ENCODE measurements around the gene COL5A1. TPM values are rescaled to one million over a fixed set of nuclear protein-coding genes. Genes with fewer than 3 reads are reported as not detected.
"Not testable (repeated sequence)": the region's sequence is repeated elsewhere in the genome, so short reads cannot be mapped to it uniquely, and the experiment has no call there.

COL5A1 gene
- total RNA-seq, 4 donors from 2014 or later = 8.4 to 14.7 (median 11.3) TPM

GRCh38 chr9:134701581-134702259 is 60.1 kb downstream of the COL5A1 start:
- no peak for DNase-seq (ENCODE audit: low spot score in 2 of 2)
- TF ChIP-seq POLR2A (IDR thresholded peaks at IDR 0.05) = no peak
- no peak for TF ChIP-seq CTCF (IDR thresholded peaks at IDR 0.05)
- intact Hi-C loops (cut with DNase I; ENCODE audit: low total_unique reads) = no loop called here
- H3K4me3 ChIP-seq (ENCODE audit: low read depth, poor library complexity, severe bottlenecking) = no peak overlapping the region
- WGBS, 2 donors = 86% methylated on average over 19 to 21 of the region's 22 CpGs

GRCh38 chr9:134702291-134702690 is 60.7 kb downstream of the COL5A1 start:
- TF ChIP-seq CTCF (IDR thresholded peaks at IDR 0.05) (no peak), POLR2A (IDR thresholded peaks at IDR 0.05) (no peak)
- H3K4me3 ChIP-seq (ENCODE audit: low read depth, poor library complexity, severe bottlenecking) = no peak overlapping the region
- intact Hi-C loops (cut with DNase I; ENCODE audit: low total_unique reads) = no loop called here
- DNase-seq (ENCODE audit: low spot score in 2 of 2) = no peak
- 57 to 65% methylated on average over 18 of the region's 18 CpGs for WGBS, 2 donors

- intact Hi-C loops (cut with DNase I; ENCODE audit: low total_unique reads); H3K4me3 ChIP-seq (ENCODE audit: low read depth, poor library complexity, severe bottlenecking); DNase-seq (ENCODE audit: low spot score in 2 of 2): not testable (repeated sequence)
- 71 to 84% methylated on average over 13 of the region's 13 CpGs for WGBS, 2 donors
Observed at GRCh38 chr9:134703730-134704114, 62.1 kb downstream of the COL5A1 start.

GRCh38 chr9:134704498-134704897 is 62.9 kb downstream of the COL5A1 start:
- TF ChIP-seq POLR2A (IDR thresholded peaks at IDR 0.05) (no peak), CTCF (IDR thresholded peaks at IDR 0.05) (no peak)
- intact Hi-C loops (cut with DNase I; ENCODE audit: low total_unique reads) = no loop called here
- DNase-seq (ENCODE audit: low spot score in 2 of 2) = no peak
- 53 to 65% methylated on average over 10 of the region's 10 CpGs for WGBS, 2 donors
- no peak overlapping the region for H3K4me3 ChIP-seq (ENCODE audit: low read depth, poor library complexity, severe bottlenecking)

GRCh38 chr9:134705786-134706185 is 64.2 kb downstream of the COL5A1 start:
- no peak for DNase-seq (ENCODE audit: low spot score in 2 of 2)
- H3K4me3 ChIP-seq (ENCODE audit: low read depth, poor library complexity, severe bottlenecking) = no peak overlapping the region
- TF ChIP-seq POLR2A (IDR thresholded peaks at IDR 0.05) (no peak), CTCF (IDR thresholded peaks at IDR 0.05) (no peak)
- WGBS, 2 donors = 84 to 92% methylated on average over 7 to 8 of the region's 9 CpGs
- intact Hi-C loops (cut with DNase I; ENCODE audit: low total_unique reads) = no loop called here

GRCh38 chr9:134706522-134706921 is 64.9 kb downstream of the COL5A1 start:
- TF ChIP-seq CTCF (IDR thresholded peaks at IDR 0.05) = no peak
- no peak for TF ChIP-seq POLR2A (IDR thresholded peaks at IDR 0.05)
- 77 to 82% methylated on average over 6 of the region's 6 CpGs for WGBS, 2 donors
- no peak for DNase-seq (ENCODE audit: low spot score in 2 of 2)
- no peak overlapping the region for H3K4me3 ChIP-seq (ENCODE audit: low read depth, poor library complexity, severe bottlenecking)
- intact Hi-C loops (cut with DNase I; ENCODE audit: low total_unique reads) = no loop called here
